Testis (tissue), 3 donors: ENCODE data around the gene UCHL1. TPM values are rescaled to one million over a fixed set of nuclear protein-coding genes. Genes with fewer than 3 reads are reported as not detected.

Experiments used
- DNase-seq: peaks from one replicate; pipeline ENCODE4 v3.0.0-alpha.2; 2019
- H3K27ac ChIP-seq, 2 donors: fragments of 200-600 bp; sonication (generic); one replicate each; pipeline ENCODE4 v1.5.1; 2019
- H3K27me3 ChIP-seq: fragments of 200-600 bp; sonication (generic); one replicate; pipeline ENCODE4 v1.5.1; 2019
- H3K36me3 ChIP-seq: fragments of 200-600 bp; sonication (generic); one replicate; pipeline ENCODE4 v1.5.1; 2017; ENCODE audit warnings: low read depth; ENCODE audit errors: missing control alignments
- H3K4me1 ChIP-seq: fragments of 200-600 bp; sonication (generic); one replicate; pipeline ENCODE4 v1.5.1; 2019
- H3K4me3 ChIP-seq, 2 donors: fragments of 200-600 bp; sonication (generic); one replicate each; pipeline ENCODE4 v1.5.1; 2017 to 2019
- H3K9me3 ChIP-seq: fragments of 200-600 bp; sonication (generic); one replicate; pipeline ENCODE4 v1.5.1; 2017
- CTCF ChIP-seq, 3 experiments: fragments of 450-650 bp in 2 of 3; fragments of 200-600 bp in 1 of 3; sonication (generic) in 1 of 3; IDR thresholded peaks; one replicate each; pipeline ENCODE4 v1.5.1; 2016 to 2019; ENCODE audit warnings: antibody characterized with exemption in 3 of 3, mild to moderate bottlenecking in 2 of 3, moderate library complexity in 1 of 3
- POLR2A ChIP-seq: fragments of 450-650 bp; IDR thresholded peaks from one replicate; pipeline ENCODE4 v1.6.1; 2017; ENCODE audit warnings: antibody characterized with exemption, mild to moderate bottlenecking, moderate library complexity
- WGBS, 2 donors: methylation state at CpG; one replicate each; pipeline ENCODE4 v1.1.5; 2018; 5-methylcytosine and 5-hydroxymethylcytosine counted together
- intact Hi-C: fragments of 100-400 bp; cut with DNase I; formaldehyde crosslinking; loops from one replicate; pipeline ENCODE4 v1.15.1; 2023; ENCODE audit warnings: low total_unique reads
- polyA plus RNA-seq: library from polyadenylated mRNA; stranded (reverse); fragments of 350-450 nt; fragmentation: Illumina TruSeq; extraction: RNeasy Lipid Tissue Mini Kit (QIAGEN cat#74804); gene quantifications from one replicate; pipeline ENCODE4 v1.2.3, GENCODE V29; 2014; ENCODE audit warnings: low read depth, low replicate concordance; ENCODE audit not compliant: insufficient read depth
- total RNA-seq, 2 donors: library from RNA; depleted of rRNA; stranded (reverse); fragments of >200 nt; gene quantifications; one replicate each; pipeline ENCODE4 v1.2.3, GENCODE V29; 2016

The UCHL1 gene
- total and polyA plus RNA-seq, 3 donors from 2014 or later, result 57.4 to 87.5 (median 84.2) TPM

DNA sequence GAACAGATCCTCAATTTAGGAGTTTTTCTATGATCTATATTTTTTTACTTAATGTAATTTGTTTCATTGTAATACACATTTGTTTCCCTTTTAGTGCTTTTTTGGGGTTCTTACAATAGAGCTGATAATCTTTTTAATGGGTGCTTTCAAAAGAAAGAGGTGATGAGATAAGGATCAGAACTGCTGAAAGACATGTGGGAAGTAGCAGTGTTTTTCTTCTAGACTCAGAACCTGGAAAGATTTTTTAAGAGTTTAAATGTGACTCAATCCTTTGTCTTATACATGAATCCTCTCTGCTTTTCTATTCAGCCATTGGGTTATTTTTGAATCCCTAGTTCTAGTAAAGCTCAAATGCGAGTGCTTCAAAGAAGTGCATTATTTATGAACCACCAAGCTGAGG is 25.6 kb downstream of the UCHL1 start:
- WGBS, 2 donors, result 52 to 93% methylated on average over 1 of the region's 1 CpG
- H3K27ac ChIP-seq, result no peak overlapping the region
- no peaks in the 10 kb centered on the region for H3K36me3 ChIP-seq
- intact Hi-C loops, result loop anchor here (5.0 kb wide), 1 partner anchor 360 kb away; no protein-coding TSS in a partner anchor
- no peaks in the 10 kb centered on the region for H3K27me3 ChIP-seq
- H3K4me1 ChIP-seq, result peaks cover 4% of the 10 kb centered on the region
- DNase-seq, result no peak
- no peak overlapping the region for H3K4me3 ChIP-seq
- no peaks in the 10 kb centered on the region for H3K9me3 ChIP-seq
- TF ChIP-seq CTCF (IDR thresholded peaks at IDR 0.05) (no peak), POLR2A (no peak)

DNA sequence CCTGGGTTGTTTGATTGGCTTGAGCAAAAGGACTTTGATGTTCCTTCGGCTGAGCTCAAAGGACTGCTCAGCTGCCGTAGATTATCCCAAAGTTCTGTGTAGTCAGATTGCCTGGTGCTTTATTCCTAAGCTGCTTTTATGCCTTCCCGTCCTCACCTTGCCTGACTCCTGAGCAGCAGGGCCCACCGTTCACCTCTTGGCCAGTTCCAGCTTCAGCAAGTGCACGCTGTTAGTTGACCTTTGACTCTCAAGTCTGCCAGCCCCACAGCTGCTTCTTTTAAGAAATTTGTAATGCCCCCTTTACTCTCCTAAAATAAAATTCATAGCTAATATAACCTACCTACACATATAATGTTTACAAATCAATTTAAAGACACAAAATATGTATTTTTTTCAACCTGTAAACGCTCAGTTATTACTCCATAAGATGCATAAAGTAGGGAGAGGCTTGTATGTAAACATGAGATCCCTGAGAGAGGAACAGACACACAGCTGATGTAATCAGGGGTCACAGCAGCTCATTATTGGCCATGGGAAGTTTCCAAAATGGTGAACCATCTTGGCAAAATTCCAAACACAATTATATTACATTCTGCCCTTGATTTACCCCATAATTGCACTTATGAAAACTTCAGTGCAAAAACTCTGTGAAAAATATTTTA is 28.6 kb downstream of the UCHL1 start:
- no peak for DNase-seq
- TF ChIP-seq CTCF (IDR thresholded peaks at IDR 0.05), result no peak
- TF ChIP-seq POLR2A, result no peak

GRCh38 chr4:41285864-41286235 is 29.1 kb downstream of the UCHL1 start:
- intact Hi-C loops, result no loop called here
- Histone ChIP-seq H3K27ac (no peak overlapping the region), H3K9me3 (no peaks in the 10 kb centered on the region), H3K4me1 (no peaks in the 10 kb centered on the region), H3K36me3 (no peaks in the 10 kb centered on the region), H3K4me3 (no peak overlapping the region), H3K27me3 (no peaks in the 10 kb centered on the region)
- no peak for DNase-seq
- WGBS, 2 donors, result 94 to 96% methylated on average over 3 of the region's 3 CpGs
- TF ChIP-seq POLR2A (no peak), CTCF (IDR thresholded peaks at IDR 0.05) (no peak)

More for the DNA sequence above, 28.6 kb downstream of the UCHL1 start:
- intact Hi-C loops, result no loop called here
- Histone ChIP-seq H3K27ac (no peak overlapping the region), H3K9me3 (no peaks in the 10 kb centered on the region), H3K27me3 (no peaks in the 10 kb centered on the region), H3K4me1 (no peaks in the 10 kb centered on the region), H3K36me3 (no peaks in the 10 kb centered on the region), H3K4me3 (no peak overlapping the region)
- WGBS, 2 donors, result 85 to 92% methylated on average over 6 of the region's 6 CpGs

- no peaks in the 10 kb centered on the region for H3K36me3 ChIP-seq
- no peaks in the 10 kb centered on the region for H3K4me1 ChIP-seq
- H3K9me3 ChIP-seq, result no peaks in the 10 kb centered on the region
- no peak overlapping the region for H3K4me3 ChIP-seq
- H3K27me3 ChIP-seq, result no peaks in the 10 kb centered on the region
- TF ChIP-seq CTCF (IDR thresholded peaks at IDR 0.05) (no peak), POLR2A (no peak)
- intact Hi-C loops, result no loop called here
- H3K27ac ChIP-seq, result no peak overlapping the region
- DNase-seq, result no peak
- WGBS, 2 donors, result 57 to 74% methylated on average over 1 of the region's 1 CpG
Observed at GRCh38 chr4:41287005-41287404, 30.3 kb downstream of the UCHL1 start.

GRCh38 chr4:41287852-41288251 is 31.1 kb downstream of the UCHL1 start:
- WGBS, 2 donors, result 91% methylated on average over 10 of the region's 10 CpGs
- Histone ChIP-seq H3K4me1 (no peaks in the 10 kb centered on the region), H3K9me3 (no peaks in the 10 kb centered on the region), H3K27ac (no peak overlapping the region), H3K36me3 (no peaks in the 10 kb centered on the region), H3K4me3 (no peak overlapping the region), H3K27me3 (no peaks in the 10 kb centered on the region)
- intact Hi-C loops, result no loop called here
- TF ChIP-seq CTCF (IDR thresholded peaks at IDR 0.05) (no peak), POLR2A (no peak)
- no peak for DNase-seq
